Keratinocyte (primary cell): ENCODE results near the gene HOMEZ.
"Not testable (repeated sequence)": the region's sequence is repeated elsewhere in the genome, so short reads cannot be mapped to it uniquely, and the experiment has no call there.

Experiments used
- CTCF ChIP-seq, 3 experiments: IDR thresholded peaks in 1 of 3; conservative IDR thresholded peaks in 1 of 3; optimal IDR thresholded peaks in 1 of 3; 2 replicates in 2 of 3; 3 replicates in 1 of 3; pipeline versions ENCODE3 to v1.5.1; 2011; ENCODE audit warnings: low read length in 3 of 3, mild to moderate bottlenecking in 3 of 3, moderate library complexity in 2 of 3, control low read depth in 1 of 3, inconsistent platforms in 1 of 3; ENCODE audit not compliant: insufficient read depth in 2 of 3; ENCODE audit errors: extremely low read depth in 1 of 3
- EZH2 ChIP-seq: IDR thresholded peaks from one replicate; pipeline ENCODE4 v1.6.1; 2012; ENCODE audit warnings: inconsistent platforms, mild to moderate bottlenecking, low read length, moderate library complexity

GRCh38 chr14:23260849-23261248 is 25.1 kb downstream of the HOMEZ start:
- TF ChIP-seq CTCF (optimal IDR thresholded peaks at IDR 0.05 in 1 of 3, IDR thresholded peaks at IDR 0.05 in 1 of 3, conservative IDR thresholded peaks at IDR 0.05 in 1 of 3; ENCODE audit: extremely low read depth in 1 of 3, insufficient read depth in 2 of 3, low read length in 3 of 3); EZH2: not testable (repeated sequence)
